OCI-LY7 (cell line): ENCODE results near the gene CFAP119. TPM values are rescaled to one million over a fixed set of nuclear protein-coding genes. Genes with fewer than 3 reads are reported as not detected.

ENCODE experiments used
- BruUV-seq: library from RNA; stranded (reverse); fragments of 400-500 nt; replicated peaks from 2 replicates; lab custom pipeline; 2021; lab: Mats Ljungman, UMichigan
- CTCF ChIA-PET: fragments of 300-600 bp; sonication (Branson Sonifier 250); formaldehyde crosslinking; loops from one replicate; lab custom pipeline; 2022; ENCODE audit warnings: antibody characterized with exemption; ENCODE audit not compliant: unreplicated experiment; lab: Charles Lee
- POLR2A ChIA-PET: fragments of 300-600 bp; sonication (Branson Sonifier 250); formaldehyde crosslinking; loops from one replicate; lab custom pipeline; 2022; ENCODE audit warnings: antibody characterized with exemption; lab: Charles Lee
- DNase-seq: peaks from one replicate; pipeline ENCODE4 v3.0.0-alpha.2; 2015; ENCODE audit warnings: low spot score
- H2AFZ ChIP-seq: fragments of 200-600 bp; sonication (generic), shearing (Covaris generic); 2 replicates; pipeline ENCODE4 v1.6.1; 2014; ENCODE audit warnings: mild to moderate bottlenecking, antibody characterized with exemption, low read length, moderate library complexity
- H3K27ac ChIP-seq: fragments of 200-600 bp; sonication (generic); 2 replicates; pipeline ENCODE4 v1.5.1; 2014; ENCODE audit warnings: mixed run types, low read depth, mild to moderate bottlenecking, moderate library complexity, low read length, inconsistent platforms; ENCODE audit not compliant: poor library complexity, severe bottlenecking
- H3K36me3 ChIP-seq: fragments of 200-600 bp; sonication (generic); 2 replicates; pipeline ENCODE4 v1.6.1; 2014; ENCODE audit warnings: mild to moderate bottlenecking, antibody characterized with exemption, low read length, moderate library complexity, mixed read lengths; ENCODE audit not compliant: insufficient read depth
- H3K4me1 ChIP-seq: fragments of 200-600 bp; sonication (generic); 2 replicates; pipeline ENCODE4 v1.5.1; 2014; ENCODE audit warnings: mild to moderate bottlenecking, low read length; ENCODE audit not compliant: insufficient read depth, poor library complexity, severe bottlenecking
- H3K4me2 ChIP-seq: fragments of 200-600 bp; sonication (generic); 2 replicates; pipeline ENCODE4 v1.6.1; 2014; ENCODE audit warnings: mild to moderate bottlenecking, low read length
- H3K4me3 ChIP-seq: fragments of 200-600 bp; sonication (generic); 2 replicates; pipeline ENCODE4 v1.5.1; 2014; ENCODE audit warnings: mild to moderate bottlenecking, low read depth, low read length; ENCODE audit not compliant: poor library complexity, severe bottlenecking
- H3K79me2 ChIP-seq: fragments of 200-600 bp; sonication (generic); 2 replicates; pipeline ENCODE4 v1.6.1; 2016; ENCODE audit warnings: low read depth, mild to moderate bottlenecking, low read length, moderate library complexity, mixed read lengths; ENCODE audit not compliant: insufficient read depth
- H3K9me2 ChIP-seq: fragments of 200-600 bp; sonication (generic); 2 replicates; pipeline ENCODE4 v1.6.1; 2016; ENCODE audit warnings: mild to moderate bottlenecking, low read length, mixed read lengths; ENCODE audit not compliant: insufficient read depth
- H3K9me3 ChIP-seq: fragments of 200-600 bp; sonication (generic); 2 replicates; pipeline ENCODE4 v1.6.1; 2014; ENCODE audit warnings: mild to moderate bottlenecking, mixed run types, low read length, mixed read lengths
- H4K20me1 ChIP-seq: fragments of 200-600 bp; sonication (generic); 2 replicates; pipeline ENCODE4 v1.6.1; 2014; ENCODE audit warnings: mild to moderate bottlenecking, antibody characterized with exemption, low read length, moderate library complexity, mixed read lengths; ENCODE audit not compliant: insufficient read depth
- EZH2phosphoT487 ChIP-seq: fragments of 200-600 bp; sonication (generic); IDR thresholded peaks from 2 replicates; pipeline ENCODE4 v1.6.1; 2018; ENCODE audit warnings: low read depth, borderline replicate concordance, mild to moderate bottlenecking, mixed run types, antibody characterized with exemption, low read length, moderate library complexity, mixed read lengths
- intact Hi-C: fragments of 100-400 bp; cut with micrococcal nuclease; formaldehyde crosslinking; loops from one replicate; pipeline ENCODE4 v1.10.0; 2022; ENCODE audit not compliant: unreplicated experiment
- total RNA-seq, 2 experiments: library from RNA; depleted of rRNA in 1 of 2; stranded (reverse); fragments of >200 nt in 1 of 2; shearing (Covaris generic) in 1 of 2; gene quantifications; 2 replicates each; pipeline ENCODE4 v1.2.3, GENCODE V29; 2014 to 2022
- TF ChIP-seq, protein P1 (sequence below): fragments of 200-600 bp; sonication (generic); conservative IDR thresholded peaks from 2 replicates; pipeline ENCODE4 v1.5.1; 2014; ENCODE audit warnings: mild to moderate bottlenecking, antibody characterized with exemption, low read length, moderate library complexity, mixed read lengths

CFAP119 gene
- total RNA-seq, 2 experiments from 2014 or later = 25.0 to 27.4 TPM

DNA sequence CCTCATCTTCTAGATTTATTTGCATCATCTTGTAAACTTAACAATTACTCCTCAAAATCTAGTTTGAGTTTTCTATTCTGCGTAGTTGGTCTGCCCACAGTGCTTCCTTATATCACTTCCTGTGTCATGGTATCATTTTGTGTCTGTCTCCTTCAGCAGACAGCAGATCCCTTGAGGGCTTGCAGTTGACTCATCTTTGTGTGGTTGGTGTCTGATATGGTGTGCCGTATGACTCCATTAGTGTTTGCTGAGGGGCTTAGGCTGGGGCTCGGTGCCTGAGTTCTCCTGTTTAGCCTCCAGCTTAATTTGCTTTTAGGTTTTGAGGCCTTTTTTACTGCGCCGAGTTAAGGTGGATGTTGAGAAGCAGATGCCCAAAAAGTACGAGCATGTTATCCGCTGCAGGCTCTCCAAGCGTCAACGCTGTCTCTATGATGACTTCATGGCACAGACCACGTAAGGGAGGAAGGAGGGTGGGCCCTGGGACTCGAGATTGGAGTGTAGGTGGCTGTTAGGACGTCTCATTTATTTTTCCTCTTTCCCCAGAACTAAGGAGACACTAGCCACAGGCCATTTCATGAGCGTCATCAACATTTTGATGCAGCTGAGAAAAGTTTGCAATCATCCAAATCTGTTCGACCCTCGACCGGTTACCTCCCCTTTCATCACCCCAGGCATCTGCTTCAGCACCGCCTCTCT lies 46.0 kb downstream of the CFAP119 start:
- intact Hi-C loops = no loop called here
- no peak overlapping the region for H3K4me3 ChIP-seq
- TF ChIP-seq, protein P1, sequence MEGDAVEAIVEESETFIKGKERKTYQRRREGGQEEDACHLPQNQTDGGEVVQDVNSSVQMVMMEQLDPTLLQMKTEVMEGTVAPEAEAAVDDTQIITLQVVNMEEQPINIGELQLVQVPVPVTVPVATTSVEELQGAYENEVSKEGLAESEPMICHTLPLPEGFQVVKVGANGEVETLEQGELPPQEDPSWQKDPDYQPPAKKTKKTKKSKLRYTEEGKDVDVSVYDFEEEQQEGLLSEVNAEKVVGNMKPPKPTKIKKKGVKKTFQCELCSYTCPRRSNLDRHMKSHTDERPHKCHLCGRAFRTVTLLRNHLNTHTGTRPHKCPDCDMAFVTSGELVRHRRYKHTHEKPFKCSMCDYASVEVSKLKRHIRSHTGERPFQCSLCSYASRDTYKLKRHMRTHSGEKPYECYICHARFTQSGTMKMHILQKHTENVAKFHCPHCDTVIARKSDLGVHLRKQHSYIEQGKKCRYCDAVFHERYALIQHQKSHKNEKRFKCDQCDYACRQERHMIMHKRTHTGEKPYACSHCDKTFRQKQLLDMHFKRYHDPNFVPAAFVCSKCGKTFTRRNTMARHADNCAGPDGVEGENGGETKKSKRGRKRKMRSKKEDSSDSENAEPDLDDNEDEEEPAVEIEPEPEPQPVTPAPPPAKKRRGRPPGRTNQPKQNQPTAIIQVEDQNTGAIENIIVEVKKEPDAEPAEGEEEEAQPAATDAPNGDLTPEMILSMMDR = no peak
- no peak for TF ChIP-seq EZH2phosphoT487
- ChIA-PET POLR2A (no interaction called here), CTCF (no interaction called here)
- DNase-seq = no peak
- H3K4me1 ChIP-seq = no peaks in the 10 kb centered on the region
- H2AFZ ChIP-seq = no peak overlapping the region
- no peaks in the 10 kb centered on the region for H3K9me2 ChIP-seq
- H4K20me1 ChIP-seq = no peaks in the 10 kb centered on the region
- no peak overlapping the region for H3K27ac ChIP-seq
- peaks cover 92% of the 10 kb centered on the region for H3K36me3 ChIP-seq
- no TSS peak for BruUV-seq
- H3K9me3 ChIP-seq = no peaks in the 10 kb centered on the region
- H3K79me2 ChIP-seq = 0 out of 2 replicates have a peak, but pooled peaks cover 10% of the 10 kb centered on the region
- H3K4me2 ChIP-seq = no peak overlapping the region

DNA sequence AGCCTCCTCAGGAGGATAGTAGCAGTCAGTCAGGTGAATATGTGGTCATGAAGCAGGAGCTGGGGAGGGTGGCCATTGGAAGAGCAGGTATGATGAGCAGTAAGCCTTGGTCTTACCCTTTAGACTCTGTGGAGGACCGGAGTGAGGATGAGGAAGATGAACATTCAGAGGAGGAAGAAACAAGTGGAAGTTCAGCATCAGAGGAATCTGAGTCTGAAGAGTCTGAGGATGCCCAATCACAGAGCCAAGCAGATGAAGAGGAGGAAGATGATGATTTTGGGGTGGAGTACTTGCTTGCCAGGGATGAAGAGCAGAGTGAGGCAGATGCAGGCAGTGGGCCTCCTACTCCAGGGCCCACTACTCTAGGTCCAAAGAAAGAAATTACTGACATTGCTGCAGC lies 50.1 kb downstream of the CFAP119 start:
- POLR2A ChIA-PET = interaction anchor here (0.6 to 1.0 kb wide), 3 partner anchors 14 to 154 kb away, joined by 3 to 9 read pairs (median 3); no protein-coding TSS in a partner anchor
- no peak for TF ChIP-seq EZH2phosphoT487
- TF ChIP-seq, protein P1 = no peak
- DNase-seq = no peak
- H3K4me1 ChIP-seq = no peaks in the 10 kb centered on the region
- H3K79me2 ChIP-seq = 0 out of 2 replicates have a peak, but pooled peaks cover 3% of the 10 kb centered on the region
- H3K27ac ChIP-seq = no peak overlapping the region
- no peaks in the 10 kb centered on the region for H4K20me1 ChIP-seq
- CTCF ChIA-PET = no interaction called here
- intact Hi-C loops = no loop called here
- H3K9me2 ChIP-seq = no peaks in the 10 kb centered on the region
- no peak overlapping the region for H3K4me3 ChIP-seq
- BruUV-seq = TSS peak; percentile 82
- H3K4me2 ChIP-seq = no peak overlapping the region
- H3K9me3 ChIP-seq = no peaks in the 10 kb centered on the region
- H2AFZ ChIP-seq = no peak overlapping the region
- H3K36me3 ChIP-seq = peaks cover 95% of the 10 kb centered on the region

DNA sequence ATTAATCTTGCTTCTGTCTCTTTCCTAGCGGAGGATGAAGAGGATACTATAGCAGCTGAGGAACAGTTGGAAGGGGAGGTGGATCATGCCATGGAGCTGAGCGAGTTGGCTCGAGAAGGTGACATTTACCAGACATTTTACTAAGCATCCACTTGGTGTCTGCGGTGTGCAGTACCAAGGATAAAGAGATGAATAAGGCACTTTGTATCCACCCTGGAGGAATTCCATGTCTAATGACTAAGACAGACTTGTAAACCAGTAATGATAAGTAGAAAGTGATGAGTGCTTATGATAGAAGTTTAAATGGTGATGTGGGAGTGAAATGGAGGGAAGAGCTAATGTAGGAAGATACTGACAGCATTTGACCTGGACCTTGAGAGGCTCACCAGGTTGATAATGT lies 50.9 kb downstream of the CFAP119 start:
- Histone ChIP-seq H3K9me3 (no peaks in the 10 kb centered on the region), H3K79me2 (no peaks in the 10 kb centered on the region), H3K4me1 (no peaks in the 10 kb centered on the region), H2AFZ (no peak overlapping the region), H3K9me2 (no peaks in the 10 kb centered on the region), H4K20me1 (no peaks in the 10 kb centered on the region), H3K27ac (no peak overlapping the region), H3K36me3 (peaks cover 95% of the 10 kb centered on the region), H3K4me3 (no peak overlapping the region), H3K4me2 (no peak overlapping the region)
- TF ChIP-seq, protein P1 = no peak
- no peak for TF ChIP-seq EZH2phosphoT487
- no peak for DNase-seq
- BruUV-seq = no TSS peak
- POLR2A ChIA-PET = interaction anchor here (0.5 kb wide), 1 partner anchor 20 kb away, joined by 3 read pairs; no protein-coding TSS in a partner anchor
- intact Hi-C loops = no loop called here
- CTCF ChIA-PET = interaction anchor here (0.5 kb wide), 1 partner anchor 17 kb away, joined by 3 read pairs; no protein-coding TSS in a partner anchor
